Peyer's patch (tissue), 4 donors: ENCODE measurements around the gene CATSPERD. TPM values are rescaled to one million over a fixed set of nuclear protein-coding genes. Genes with fewer than 3 reads are reported as not detected.

Experiments used
- DNase-seq, 3 donors: peaks; one replicate each; pipeline ENCODE4 v3.0.0-alpha.2; 2017 to 2019
- H3K27ac ChIP-seq, 4 donors: fragments of 200-600 bp; sonication (generic); one replicate each; pipeline ENCODE4 v1.5.1; 2016 to 2019
- H3K27me3 ChIP-seq, 2 donors: fragments of 200-600 bp; sonication (generic); one replicate each; pipeline ENCODE4 v1.5.1; 2019
- H3K36me3 ChIP-seq, 3 donors: fragments of 200-600 bp; sonication (generic); one replicate each; pipeline ENCODE4 v1.5.1; 2016 to 2019
- H3K4me1 ChIP-seq, 4 donors: fragments of 200-600 bp; sonication (generic); one replicate each; pipeline ENCODE4 v1.5.1; 2016 to 2019
- H3K4me3 ChIP-seq, 4 donors: fragments of 200-600 bp; sonication (generic); 1 replicate in 3 of 4; 2 replicates in 1 of 4; pipeline ENCODE4 v1.5.1; 2016 to 2019; ENCODE audit warnings: mild to moderate bottlenecking in 1 of 4
- H3K9me3 ChIP-seq, 4 donors: fragments of 200-600 bp; sonication (generic); one replicate each; pipeline ENCODE4 v1.5.1; 2016 to 2019; ENCODE audit warnings: mild to moderate bottlenecking in 1 of 4
- CTCF ChIP-seq, 6 experiments: fragments of 450-650 bp in 4 of 6; fragments of 200-600 bp in 2 of 6; sonication (generic) in 1 of 6; IDR thresholded peaks; one replicate each; pipeline ENCODE4 v1.5.1; 2017 to 2019; ENCODE audit warnings: antibody characterized with exemption in 6 of 6, mild to moderate bottlenecking in 3 of 6, moderate library complexity in 1 of 6
- POLR2A ChIP-seq, 2 donors: fragments of 450-650 bp; IDR thresholded peaks; one replicate each; pipeline ENCODE4 v1.5.1; 2017; ENCODE audit warnings: antibody characterized with exemption in 2 of 2, mild to moderate bottlenecking in 2 of 2, moderate library complexity in 2 of 2
- total RNA-seq, 4 donors: library from RNA; depleted of rRNA; stranded (reverse); fragments of >200 nt; gene quantifications; one replicate each; pipeline ENCODE4 v1.1.0, GENCODE V29; 2016

CATSPERD gene
- total RNA-seq, 4 donors from 2014 or later = not detected

GRCh38 chr19:5706876-5707573 is 13.4 kb upstream of the CATSPERD start:
- no peak for TF ChIP-seq CTCF (IDR thresholded peaks at IDR 0.05)
- Histone ChIP-seq H3K27ac (no peak overlapping the region), H3K4me1 (no peaks in the 10 kb centered on the region), H3K9me3 (no peaks in the 10 kb centered on the region), H3K4me3 (no peak overlapping the region), H3K27me3 (no peaks in the 10 kb centered on the region), H3K36me3 (peaks cover 0 to 82% (median 0%) of the 10 kb centered on the region in 3 donors)
- DNase-seq = no peak

GRCh38 chr19:5707576-5708575 is 12.6 kb upstream of the CATSPERD start:
- Histone ChIP-seq H3K27me3 (no peaks in the 10 kb centered on the region), H3K27ac (no peak overlapping the region), H3K9me3 (no peaks in the 10 kb centered on the region), H3K4me3 (no peak overlapping the region), H3K36me3 (peaks cover 0 to 90% (median 0%) of the 10 kb centered on the region in 3 donors), H3K4me1 (no peaks in the 10 kb centered on the region)
- TF ChIP-seq POLR2A (IDR thresholded peaks at IDR 0.05) = no peak
- no peak for TF ChIP-seq CTCF (IDR thresholded peaks at IDR 0.05)
- DNase-seq = no peak

- TF ChIP-seq CTCF (IDR thresholded peaks at IDR 0.05) = no peak
- no peak for TF ChIP-seq POLR2A (IDR thresholded peaks at IDR 0.05)
- DNase-seq = no peak
- Histone ChIP-seq H3K4me3 (no peak overlapping the region), H3K4me1 (no peaks in the 10 kb centered on the region), H3K27ac (no peak overlapping the region), H3K27me3 (no peaks in the 10 kb centered on the region), H3K36me3 (peaks cover 0 to 74% (median 0%) of the 10 kb centered on the region in 3 donors), H3K9me3 (no peaks in the 10 kb centered on the region)
Observed at GRCh38 chr19:5711025-5711424, 9.4 kb upstream of the CATSPERD start.

- Histone ChIP-seq H3K36me3 (peaks cover 0 to 69% (median 0%) of the 10 kb centered on the region in 3 donors), H3K27ac (no peak overlapping the region), H3K4me1 (no peaks in the 10 kb centered on the region), H3K4me3 (no peak overlapping the region), H3K27me3 (no peaks in the 10 kb centered on the region), H3K9me3 (no peaks in the 10 kb centered on the region)
- TF ChIP-seq CTCF (IDR thresholded peaks at IDR 0.05) (no peak), POLR2A (IDR thresholded peaks at IDR 0.05) (no peak)
- no peak for DNase-seq
Observed at GRCh38 chr19:5711713-5712161, 8.7 kb upstream of the CATSPERD start.

- Histone ChIP-seq H3K36me3 (peaks cover 0 to 54% (median 0%) of the 10 kb centered on the region in 3 donors), H3K9me3 (no peaks in the 10 kb centered on the region), H3K4me3 (no peak overlapping the region), H3K4me1 (peaks cover 0 to 5% (median 0%) of the 10 kb centered on the region in 4 donors), H3K27me3 (no peaks in the 10 kb centered on the region), H3K27ac (no peak overlapping the region)
- no peak for TF ChIP-seq CTCF (IDR thresholded peaks at IDR 0.05)
- TF ChIP-seq POLR2A (IDR thresholded peaks at IDR 0.05) = no peak
- DNase-seq = no peak
Observed at GRCh38 chr19:5713228-5713627, 7.2 kb upstream of the CATSPERD start.
